IPS-20b (cell line): Measurements from ENCODE around the gene CPVL.

ENCODE experiments used
- H3K27ac ChIP-seq: one replicate; pipeline ENCODE4 v1.5.1; 2013; ENCODE audit warnings: low read length
- H3K27me3 ChIP-seq: 2 replicates; pipeline ENCODE4 v1.6.1; 2013; ENCODE audit warnings: mild to moderate bottlenecking, low read length, inconsistent platforms; ENCODE audit not compliant: insufficient read depth
- H3K36me3 ChIP-seq: 2 replicates; pipeline ENCODE4 v1.6.1; 2013; ENCODE audit warnings: low read depth, mild to moderate bottlenecking, inconsistent platforms, low read length, moderate library complexity; ENCODE audit not compliant: insufficient read depth
- H3K4me1 ChIP-seq: 2 replicates; pipeline ENCODE4 v1.6.1; 2013; ENCODE audit warnings: mild to moderate bottlenecking, control low read depth, inconsistent platforms, low read length, moderate library complexity; ENCODE audit not compliant: insufficient read depth
- H3K4me3 ChIP-seq: 2 replicates; pipeline ENCODE4 v1.5.1; 2013; ENCODE audit warnings: mild to moderate bottlenecking, low read length, inconsistent platforms
- H3K9ac ChIP-seq: 2 replicates; pipeline ENCODE4 v1.6.1; 2013; ENCODE audit warnings: low read depth, mild to moderate bottlenecking, inconsistent platforms, low read length, moderate library complexity
- H3K9me3 ChIP-seq: 2 replicates; pipeline ENCODE4 v1.6.1; 2013; ENCODE audit warnings: mild to moderate bottlenecking, low read depth, low read length, inconsistent platforms; ENCODE audit not compliant: insufficient read depth

CPVL gene

GRCh38 chr7:28990200-28990960 lies 156.0 kb downstream of the CPVL start:
- Histone ChIP-seq H3K4me1 (peaks cover 4% of the 10 kb centered on the region; the same call in 1 of the 2 replicates), H3K9ac (no peak overlapping the region), H3K27me3 (no peaks in the 10 kb centered on the region), H3K27ac (no peak overlapping the region), H3K4me3 (no peak overlapping the region), H3K9me3 (no peaks in the 10 kb centered on the region), H3K36me3 (no peaks in the 10 kb centered on the region)

- Histone ChIP-seq H3K27me3 (no peaks in the 10 kb centered on the region), H3K9ac (no peak overlapping the region), H3K9me3 (no peaks in the 10 kb centered on the region), H3K36me3 (no peaks in the 10 kb centered on the region), H3K4me3 (no peak overlapping the region), H3K4me1 (peaks cover 9% of the 10 kb centered on the region; the same call in 1 of the 2 replicates), H3K27ac (no peak overlapping the region)
Measured at GRCh38 chr7:28989211-28989980, 156.9 kb downstream of the CPVL start.

- H3K4me3 ChIP-seq, result no peak overlapping the region
- H3K27me3 ChIP-seq, result no peaks in the 10 kb centered on the region
- H3K9ac ChIP-seq, result no peak overlapping the region
- H3K27ac ChIP-seq, result no peak overlapping the region
- peaks cover 13% of the 10 kb centered on the region for H3K4me1 ChIP-seq
- no peaks in the 10 kb centered on the region for H3K36me3 ChIP-seq
- H3K9me3 ChIP-seq, result no peaks in the 10 kb centered on the region
Measured at GRCh38 chr7:28988810-28989209, 157.5 kb downstream of the CPVL start.

DNA sequence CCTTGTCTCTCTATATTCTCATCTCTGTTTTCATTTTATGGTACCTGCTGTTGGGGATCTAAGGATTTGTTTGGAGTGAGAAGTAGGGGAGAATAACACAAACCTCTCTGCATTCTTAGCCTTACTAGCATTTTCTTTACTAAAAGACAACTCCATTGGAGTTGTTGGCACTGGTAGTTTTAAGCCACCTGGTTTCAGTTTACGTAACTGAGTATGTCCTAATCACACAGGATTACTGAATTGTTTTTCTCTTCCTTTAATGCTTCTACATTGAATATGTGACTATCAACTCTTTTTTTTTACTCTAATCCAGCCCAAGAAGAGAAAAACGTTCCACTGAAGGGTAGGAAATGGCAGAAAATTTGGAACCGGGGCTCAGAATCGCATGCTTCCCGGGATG lies 158.2 kb downstream of the CPVL start:
- H3K36me3 ChIP-seq, result no peaks in the 10 kb centered on the region
- no peak overlapping the region for H3K27ac ChIP-seq
- peaks cover 13% of the 10 kb centered on the region for H3K4me1 ChIP-seq
- no peak overlapping the region for H3K4me3 ChIP-seq
- no peak overlapping the region for H3K9ac ChIP-seq
- no peaks in the 10 kb centered on the region for H3K27me3 ChIP-seq
- H3K9me3 ChIP-seq, result no peaks in the 10 kb centered on the region

GRCh38 chr7:28986765-28987110 lies 159.6 kb downstream of the CPVL start:
- H3K9me3 ChIP-seq, result no peaks in the 10 kb centered on the region
- H3K4me3 ChIP-seq, result no peak overlapping the region
- peaks cover 13% of the 10 kb centered on the region for H3K4me1 ChIP-seq
- H3K36me3 ChIP-seq, result no peaks in the 10 kb centered on the region
- no peaks in the 10 kb centered on the region for H3K27me3 ChIP-seq
- no peak overlapping the region for H3K9ac ChIP-seq
- no peak overlapping the region for H3K27ac ChIP-seq

- no peaks in the 10 kb centered on the region for H3K9me3 ChIP-seq
- H3K36me3 ChIP-seq, result no peaks in the 10 kb centered on the region
- no peak overlapping the region for H3K4me3 ChIP-seq
- H3K4me1 ChIP-seq, result peaks cover 15% of the 10 kb centered on the region
- no peak overlapping the region for H3K27ac ChIP-seq
- H3K27me3 ChIP-seq, result no peaks in the 10 kb centered on the region
- no peak overlapping the region for H3K9ac ChIP-seq
Measured at GRCh38 chr7:28986028-28986764, 160.1 kb downstream of the CPVL start.

DNA sequence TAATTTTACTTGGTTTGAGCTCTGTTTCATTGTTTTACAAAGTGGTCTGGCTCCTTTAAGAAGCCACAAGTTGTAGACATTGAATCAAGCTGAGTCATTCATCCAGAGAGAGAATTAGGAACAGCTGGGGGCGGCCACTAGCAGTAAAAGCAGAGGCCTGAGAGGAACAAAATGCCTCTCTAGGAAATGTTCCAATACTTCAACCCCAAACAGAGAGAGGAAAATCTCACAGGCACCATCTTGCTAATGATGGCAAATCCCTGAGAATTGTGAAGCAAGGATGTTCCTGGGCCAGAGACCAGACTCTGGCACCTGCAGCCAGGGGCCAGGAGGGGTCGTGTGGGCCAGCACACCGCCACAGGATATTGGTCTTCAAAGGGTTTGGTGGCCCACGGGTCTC lies 161.7 kb downstream of the CPVL start:
- Histone ChIP-seq H3K9ac (peak overlapping the region; percentile 29; the same call in 1 of the 2 replicates), H3K4me1 (peaks cover 22% of the 10 kb centered on the region), H3K9me3 (no peaks in the 10 kb centered on the region), H3K4me3 (no peak overlapping the region), H3K27me3 (no peaks in the 10 kb centered on the region), H3K27ac (peak overlapping the region; percentile 29), H3K36me3 (no peaks in the 10 kb centered on the region)

DNA sequence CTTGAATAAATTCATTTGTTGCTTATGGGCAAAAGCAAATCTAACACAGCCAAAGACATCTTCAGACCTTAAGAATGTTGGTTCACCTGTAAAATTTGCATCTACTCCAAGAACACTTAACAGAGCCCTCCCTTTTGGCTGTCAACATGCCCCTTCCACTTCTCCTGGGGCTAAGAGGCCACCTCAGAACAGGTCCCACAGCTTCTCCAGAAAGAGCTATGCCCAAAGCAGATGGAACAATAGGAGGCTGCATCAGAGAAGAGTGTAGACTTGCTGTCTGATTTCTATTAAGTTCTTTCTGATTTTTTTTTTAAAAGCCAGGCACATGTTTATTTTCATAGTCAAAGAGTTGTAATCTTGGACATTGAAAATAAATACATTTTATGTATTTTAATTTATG lies 162.1 kb downstream of the CPVL start:
- no peaks in the 10 kb centered on the region for H3K27me3 ChIP-seq
- H3K9ac ChIP-seq, result no peak overlapping the region
- no peaks in the 10 kb centered on the region for H3K9me3 ChIP-seq
- H3K4me1 ChIP-seq, result peaks cover 25% of the 10 kb centered on the region
- no peak overlapping the region for H3K4me3 ChIP-seq
- H3K27ac ChIP-seq, result no peak overlapping the region
- no peaks in the 10 kb centered on the region for H3K36me3 ChIP-seq

DNA sequence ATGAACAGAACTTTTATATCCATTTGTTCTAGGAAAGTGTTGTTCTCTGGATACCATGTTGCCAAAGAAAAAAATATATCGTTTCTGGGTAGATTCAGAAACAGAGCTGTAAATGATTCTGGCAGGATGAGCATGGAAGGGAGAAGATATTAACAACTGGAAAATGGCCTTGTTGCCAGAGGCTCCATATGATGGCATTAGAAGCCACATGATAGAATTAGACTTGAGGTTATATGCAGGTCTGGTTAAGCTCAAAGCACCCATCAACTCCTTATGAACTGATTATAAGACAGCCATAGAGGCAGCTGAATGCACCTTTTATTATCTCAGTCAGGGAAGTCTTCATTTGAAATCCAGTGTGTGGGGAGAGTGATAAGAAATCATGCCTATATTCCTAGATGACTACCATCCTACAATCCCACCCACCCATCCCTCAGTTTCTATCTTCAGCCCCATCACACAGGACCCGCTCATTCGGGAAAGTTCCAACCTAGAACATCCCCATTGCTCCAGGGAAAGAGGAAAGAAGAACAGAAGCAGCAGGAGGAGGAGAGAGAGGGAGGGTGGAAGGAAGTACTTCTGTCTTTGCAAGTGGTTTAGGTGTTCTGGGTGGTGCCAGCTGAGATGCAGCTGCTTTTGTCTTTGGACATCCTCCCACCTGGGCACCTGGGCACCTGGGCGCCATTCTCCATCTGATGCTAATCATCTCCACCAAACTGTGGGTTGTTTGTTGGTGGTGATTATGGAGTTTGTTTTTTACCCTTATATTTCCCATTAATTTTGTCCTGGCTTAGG lies 162.7 kb downstream of the CPVL start:
- H3K4me1 ChIP-seq, result peaks cover 25% of the 10 kb centered on the region

DNA sequence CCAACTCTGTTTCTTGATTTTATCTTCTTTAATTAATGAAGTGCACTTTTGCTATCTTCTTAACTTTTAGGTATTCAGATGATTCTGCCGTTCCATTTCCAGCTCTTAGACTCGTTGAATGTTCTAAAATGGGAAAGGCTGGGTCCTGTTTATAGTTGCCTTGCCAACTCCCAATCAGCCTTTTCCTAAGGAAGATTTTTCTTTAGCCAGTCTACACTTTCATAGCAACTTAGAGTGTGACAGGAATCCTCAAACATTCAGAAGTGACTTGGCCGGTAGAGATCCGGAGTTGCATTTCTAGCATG lies 165.2 kb downstream of the CPVL start:
- Histone ChIP-seq H3K27me3 (no peaks in the 10 kb centered on the region), H3K4me1 (peaks cover 25% of the 10 kb centered on the region), H3K27ac (no peak overlapping the region), H3K36me3 (no peaks in the 10 kb centered on the region), H3K4me3 (no peak overlapping the region), H3K9ac (no peak overlapping the region), H3K9me3 (no peaks in the 10 kb centered on the region)

More for the DNA sequence above, 162.7 kb downstream of the CPVL start:
- no peak overlapping the region for H3K9ac ChIP-seq
- no peaks in the 10 kb centered on the region for H3K36me3 ChIP-seq
- no peaks in the 10 kb centered on the region for H3K27me3 ChIP-seq
- H3K27ac ChIP-seq, result no peak overlapping the region
- H3K4me3 ChIP-seq, result no peak overlapping the region
- no peaks in the 10 kb centered on the region for H3K9me3 ChIP-seq

GRCh38 chr7:28980451-28981160 lies 165.7 kb downstream of the CPVL start:
- no peak overlapping the region for H3K4me3 ChIP-seq
- no peak overlapping the region for H3K9ac ChIP-seq
- H3K4me1 ChIP-seq, result peaks cover 25% of the 10 kb centered on the region
- H3K36me3 ChIP-seq, result no peaks in the 10 kb centered on the region
- H3K9me3 ChIP-seq, result no peaks in the 10 kb centered on the region
- no peak overlapping the region for H3K27ac ChIP-seq
- no peaks in the 10 kb centered on the region for H3K27me3 ChIP-seq
